HAP-1 (cell line): ENCODE measurements around the gene MUS81.

Experiments used
- DNase-seq, 2 experiments: peaks; one replicate each; pipeline ENCODE4 v3.0.0-alpha.2; 2016 to 2020; ENCODE audit warnings: low spot score in 2 of 2
- H3K27me3 ChIP-seq: fragments of 250-450 bp; sonication (Bioruptor Pico); 2 replicates; pipeline ENCODE4 v1.5.1; 2020; ENCODE audit warnings: low read depth, mild to moderate bottlenecking, moderate library complexity
- H3K36me3 ChIP-seq: fragments of 250-450 bp; sonication (Bioruptor Pico); replicated peaks from 2 replicates; pipeline ENCODE4 v1.5.1; 2020; ENCODE audit warnings: mild to moderate bottlenecking
- H3K4me1 ChIP-seq: fragments of 250-450 bp; sonication (Bioruptor Pico); 2 replicates; pipeline ENCODE4 v1.5.1; 2020; ENCODE audit warnings: mild to moderate bottlenecking
- H3K4me3 ChIP-seq: fragments of 250-450 bp; sonication (Bioruptor Pico); 2 replicates; pipeline ENCODE4 v1.5.1; 2020; ENCODE audit warnings: mild to moderate bottlenecking, moderate library complexity
- H3K9me3 ChIP-seq: fragments of 250-450 bp; sonication (Bioruptor Pico); 2 replicates; pipeline ENCODE4 v1.5.1; 2020; ENCODE audit warnings: mild to moderate bottlenecking, moderate library complexity
- in situ Hi-C: fragments of 300-500 bp; cut with MboI; formaldehyde crosslinking; loops from 3 replicates; pipeline ENCODE4 v1.14.3; 2020; ENCODE audit warnings: low sequenced_read_pairs, inconsistent platforms, mixed read lengths

The MUS81 gene

GRCh38 chr11:65892661-65893317 is 32.6 kb downstream of the MUS81 start:
- Histone ChIP-seq H3K4me1 (peaks cover 23% of the 10 kb centered on the region), H3K27me3 (no peaks in the 10 kb centered on the region), H3K36me3 (peaks cover 39% of the 10 kb centered on the region), H3K9me3 (no peaks in the 10 kb centered on the region), H3K4me3 (peak overlapping the region; percentile 77)
- DNase-seq = no peak
- in situ Hi-C loops = no loop called here

DNA sequence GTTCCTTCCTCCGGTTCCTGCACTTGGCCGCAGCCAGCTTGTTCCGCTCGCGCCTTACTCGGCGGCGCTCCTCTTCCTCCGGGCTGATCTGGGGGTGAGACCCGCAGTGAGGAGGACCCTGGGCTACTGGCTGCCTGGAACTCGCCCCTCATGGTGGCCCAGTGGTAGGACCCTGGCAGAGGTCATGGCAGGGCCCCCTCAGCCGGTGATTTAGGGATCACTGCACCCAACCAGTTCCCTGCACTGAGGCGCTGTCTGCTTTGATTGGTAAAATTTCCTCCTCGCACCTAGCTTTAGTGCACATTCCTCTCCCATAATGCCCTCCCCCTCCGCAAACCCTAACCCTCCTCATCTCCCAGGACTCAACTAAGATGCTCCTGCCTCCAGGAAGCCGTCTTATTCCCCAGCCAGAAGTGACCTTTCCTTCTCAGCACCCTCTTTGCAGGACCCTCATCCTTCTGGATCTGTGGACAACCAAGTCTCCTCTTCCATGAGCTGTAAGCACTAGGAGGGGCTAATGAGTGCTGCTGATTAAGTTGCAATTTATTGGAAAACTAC is 33.9 kb downstream of the MUS81 start:
- Histone ChIP-seq H3K9me3 (no peaks in the 10 kb centered on the region), H3K27me3 (no peaks in the 10 kb centered on the region), H3K4me3 (no peak overlapping the region), H3K36me3 (peaks cover 39% of the 10 kb centered on the region), H3K4me1 (peaks cover 22% of the 10 kb centered on the region)
- no peak for DNase-seq
- in situ Hi-C loops = no loop called here

- in situ Hi-C loops = no loop called here
- H3K4me1 ChIP-seq = peaks cover 11% of the 10 kb centered on the region
- H3K9me3 ChIP-seq = no peaks in the 10 kb centered on the region
- H3K4me3 ChIP-seq = no peak overlapping the region
- peaks cover 39% of the 10 kb centered on the region for H3K36me3 ChIP-seq
- H3K27me3 ChIP-seq = no peaks in the 10 kb centered on the region
- DNase-seq = no peak
These were observed 35.3 kb downstream of the MUS81 start for GRCh38 chr11:65895482-65895981.

GRCh38 chr11:65896034-65896999 is 36.1 kb downstream of the MUS81 start:
- Histone ChIP-seq H3K4me1 (peaks cover 15% of the 10 kb centered on the region), H3K36me3 (peaks cover 31% of the 10 kb centered on the region), H3K9me3 (no peaks in the 10 kb centered on the region), H3K27me3 (no peaks in the 10 kb centered on the region), H3K4me3 (no peak overlapping the region)
- no peak for DNase-seq
- in situ Hi-C loops = no loop called here

DNA sequence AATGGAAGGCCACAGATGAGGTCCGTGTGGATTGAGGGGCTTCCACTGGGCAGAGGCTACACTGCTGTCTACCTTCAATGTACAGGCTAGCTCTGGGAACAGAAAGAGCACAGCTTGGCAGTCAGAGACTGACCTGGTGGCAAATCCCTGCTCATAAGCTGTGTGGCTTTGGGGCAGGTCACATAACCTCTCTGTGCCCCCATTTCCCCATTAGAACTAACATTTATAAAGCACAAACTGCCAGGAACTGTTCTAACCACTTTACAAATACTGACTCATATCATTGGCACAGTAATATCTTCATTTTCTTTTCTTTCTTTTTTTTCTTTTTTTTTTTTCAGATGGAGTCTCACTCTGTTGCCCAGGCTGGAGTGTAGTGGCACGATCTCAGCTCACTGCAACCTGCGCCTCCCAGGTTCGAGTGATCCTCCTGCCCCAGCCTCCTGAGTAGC is 36.8 kb downstream of the MUS81 start:
- in situ Hi-C loops = no loop called here
- Histone ChIP-seq H3K4me1 (peaks cover 12% of the 10 kb centered on the region), H3K4me3 (no peak overlapping the region), H3K36me3 (peaks cover 24% of the 10 kb centered on the region), H3K9me3 (no peaks in the 10 kb centered on the region), H3K27me3 (no peaks in the 10 kb centered on the region)
- no peak for DNase-seq

- H3K27me3 ChIP-seq = no peaks in the 10 kb centered on the region
- no peaks in the 10 kb centered on the region for H3K9me3 ChIP-seq
- H3K4me3 ChIP-seq = peak overlapping the region; percentile 75
- H3K4me1 ChIP-seq = peaks cover 10% of the 10 kb centered on the region
- peaks cover 14% of the 10 kb centered on the region for H3K36me3 ChIP-seq
- in situ Hi-C loops = no loop called here
- DNase-seq = no peak
These were observed 38.6 kb downstream of the MUS81 start for GRCh38 chr11:65898656-65899355.

DNA sequence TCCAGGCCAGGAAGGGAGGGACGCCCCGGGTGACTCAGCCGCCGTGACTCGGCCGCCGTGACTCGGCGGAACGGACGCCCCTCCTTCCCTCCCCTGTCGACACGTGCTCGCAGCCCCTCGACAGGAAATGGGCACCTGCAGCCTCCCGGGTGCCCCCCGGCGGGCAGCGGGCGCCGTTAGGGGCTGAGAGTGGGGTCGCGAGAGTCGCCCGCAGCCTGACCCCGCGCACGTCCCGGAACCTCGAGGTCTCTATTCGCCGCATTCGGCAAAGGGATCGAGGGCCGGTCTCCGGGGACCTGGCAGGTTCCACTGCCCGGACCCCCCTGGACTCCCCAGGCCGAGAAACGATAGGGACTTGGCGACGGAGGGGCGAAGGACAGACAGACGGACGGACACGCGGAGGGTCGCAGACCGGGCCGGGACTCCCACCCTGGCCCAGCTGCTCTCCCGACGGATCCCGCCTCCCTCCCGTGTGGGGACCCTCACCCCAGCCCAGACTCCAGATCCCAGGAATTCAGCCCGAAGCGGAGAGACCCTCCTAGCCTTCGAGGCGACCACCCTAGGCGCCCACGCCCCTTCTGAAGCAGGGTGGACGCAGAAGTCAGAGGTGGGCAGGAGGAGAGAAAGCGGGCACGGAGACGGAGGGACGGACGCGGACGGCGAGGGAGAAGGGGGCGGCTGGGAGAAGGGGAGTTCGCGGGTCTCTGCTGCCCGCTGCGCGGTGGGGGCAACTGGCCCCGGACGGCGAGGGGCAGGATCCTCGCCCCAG is 39.3 kb downstream of the MUS81 start:
- Histone ChIP-seq H3K4me3 (peak overlapping the region; percentile 75), H3K27me3 (no peaks in the 10 kb centered on the region), H3K9me3 (no peaks in the 10 kb centered on the region), H3K36me3 (peaks cover 14% of the 10 kb centered on the region), H3K4me1 (peaks cover 10% of the 10 kb centered on the region)
- in situ Hi-C loops = no loop called here
- peak in 1 of 2 experiments; percentile 72 for DNase-seq

DNA sequence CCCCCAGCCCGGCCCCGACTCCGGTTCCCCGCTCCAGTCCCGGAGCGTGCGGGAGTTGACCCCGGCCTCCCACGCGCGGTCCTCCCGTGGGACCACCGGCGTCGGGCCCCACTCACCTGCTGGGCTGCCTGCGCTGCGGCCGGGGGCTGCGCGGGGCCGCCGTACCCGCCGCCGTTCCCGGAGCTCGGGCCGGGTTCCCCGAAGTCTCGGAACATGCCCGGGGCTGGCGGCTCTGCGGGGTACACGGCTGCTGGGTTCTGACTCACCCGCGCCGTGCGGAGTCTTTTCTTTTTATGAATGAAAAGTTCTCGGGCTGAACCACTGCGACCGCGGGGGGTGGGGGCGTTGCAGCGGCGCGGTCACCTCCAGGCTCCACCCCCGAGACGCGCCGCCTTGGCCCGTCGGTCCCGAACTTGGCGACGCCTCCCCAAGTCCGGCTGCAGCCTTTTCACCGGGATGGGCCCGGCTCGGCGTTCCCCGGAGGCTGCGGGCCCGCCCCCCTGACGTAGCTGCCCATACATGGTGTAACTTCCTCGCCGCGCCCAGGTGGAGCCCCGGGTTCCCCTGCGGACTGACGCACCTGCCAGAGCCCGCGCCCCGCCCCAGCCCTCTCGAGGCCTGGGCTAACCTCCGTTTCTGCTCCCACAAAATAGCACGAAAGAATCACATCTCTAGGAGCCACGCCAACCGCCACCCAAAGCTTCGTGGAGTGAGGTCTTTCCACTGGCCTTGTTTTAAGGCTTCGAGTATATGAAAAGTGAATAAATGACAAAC is 40.1 kb downstream of the MUS81 start, which contains the start of gene FOSL1:
FOSL1 (minus strand) TSS at position 264 of the 774 bp plus-strand sequence; CDS start at position 215, 49 bp downstream.
- Histone ChIP-seq H3K4me1 (peaks cover 10% of the 10 kb centered on the region), H3K9me3 (no peaks in the 10 kb centered on the region), H3K27me3 (no peaks in the 10 kb centered on the region), H3K4me3 (peak within 1 kb of the TSS; percentile 75), H3K36me3 (peaks cover 13% of the 10 kb centered on the region)
- in situ Hi-C loops = no loop called here
- DNase-seq = peak; percentile 85 to 95

- Histone ChIP-seq H3K4me3 (peak overlapping the region; percentile 75), H3K4me1 (peaks cover 10% of the 10 kb centered on the region), H3K36me3 (peaks cover 8% of the 10 kb centered on the region), H3K9me3 (no peaks in the 10 kb centered on the region), H3K27me3 (no peaks in the 10 kb centered on the region)
- no peak for DNase-seq
- in situ Hi-C loops = no loop called here
These were observed 40.6 kb downstream of the MUS81 start for GRCh38 chr11:65900899-65901180.

DNA sequence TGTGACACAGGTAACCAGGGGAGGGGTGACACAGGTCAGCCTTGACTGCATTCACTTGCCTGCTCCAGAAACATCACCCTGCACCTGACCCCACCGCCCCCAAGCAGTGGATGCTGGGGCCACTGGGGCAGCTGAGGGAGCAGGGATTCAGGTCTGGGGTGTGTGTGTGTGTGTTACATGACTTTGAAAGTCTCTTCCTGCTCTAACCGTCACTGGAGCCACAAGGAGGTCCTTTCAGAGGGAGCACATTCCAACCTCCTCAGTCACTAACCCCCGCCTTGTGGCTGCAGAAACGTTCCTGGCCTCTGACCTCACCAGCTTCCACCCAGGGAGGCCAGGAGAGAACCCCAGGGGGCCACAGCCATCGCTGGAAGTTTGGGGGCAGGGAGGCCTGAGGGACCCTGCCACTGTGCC is 42.8 kb downstream of the MUS81 start:
- Histone ChIP-seq H3K9me3 (no peaks in the 10 kb centered on the region), H3K36me3 (no peaks in the 10 kb centered on the region; the same call in 1 of the 2 replicates), H3K27me3 (no peaks in the 10 kb centered on the region), H3K4me3 (no peak overlapping the region), H3K4me1 (peaks cover 10% of the 10 kb centered on the region)
- in situ Hi-C loops = no loop called here
- no peak for DNase-seq

- in situ Hi-C loops = no loop called here
- Histone ChIP-seq H3K9me3 (no peaks in the 10 kb centered on the region), H3K27me3 (no peaks in the 10 kb centered on the region), H3K4me3 (no peak overlapping the region), H3K4me1 (0 out of 2 replicates have a peak, but pooled peaks cover 5% of the 10 kb centered on the region), H3K36me3 (no peaks in the 10 kb centered on the region; the same call in 1 of the 2 replicates)
- DNase-seq = no peak
These were observed 43.5 kb downstream of the MUS81 start for GRCh38 chr11:65903715-65904114.

DNA sequence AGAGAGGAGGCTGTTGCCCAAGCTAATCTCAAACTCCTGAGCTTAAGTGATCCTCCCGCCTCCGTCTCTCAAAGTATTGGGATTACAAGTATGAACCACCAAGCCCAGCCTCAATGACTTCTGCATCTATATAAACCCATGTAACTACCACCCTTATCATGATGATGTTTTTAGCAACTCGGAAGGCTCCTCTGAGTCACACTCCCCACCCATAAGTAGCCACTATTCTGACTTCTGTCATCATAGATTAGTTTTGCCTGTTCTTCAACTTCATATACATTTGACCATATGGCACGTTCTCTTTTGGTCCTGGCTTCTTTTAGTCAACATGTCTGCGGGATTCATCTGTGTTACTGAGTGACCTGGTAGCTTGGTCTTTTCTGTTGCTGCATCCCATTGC is 46.4 kb downstream of the MUS81 start:
- no peak for DNase-seq
- Histone ChIP-seq H3K4me1 (peaks cover 2% of the 10 kb centered on the region), H3K27me3 (no peaks in the 10 kb centered on the region), H3K9me3 (no peaks in the 10 kb centered on the region), H3K36me3 (no peaks in the 10 kb centered on the region), H3K4me3 (no peak overlapping the region)
- in situ Hi-C loops = no loop called here
